Neutrophil (primary cell): Measurements from ENCODE around the gene OTUD6A.

Experiments
- H3K27ac ChIP-seq: fragments of 200-600 bp; sonication (generic); 2 replicates; pipeline ENCODE4 v1.5.1; 2016; ENCODE audit warnings: mild to moderate bottlenecking, moderate library complexity
- H3K27me3 ChIP-seq: fragments of 200-600 bp; sonication (generic); 2 replicates; pipeline ENCODE4 v1.6.0; 2016; ENCODE audit warnings: mild to moderate bottlenecking
- H3K36me3 ChIP-seq: fragments of 200-600 bp; sonication (generic); 2 replicates; pipeline ENCODE4 v1.5.1; 2017
- H3K4me1 ChIP-seq, 2 experiments: fragments of 200-600 bp in 1 of 2; sonication (generic) in 1 of 2; 1 replicate in 1 of 2; 2 replicates in 1 of 2; pipeline versions ENCODE4 v1.5.1 to v1.6.1; 2013 to 2016; ENCODE audit warnings: low read depth in 1 of 2, low read length in 1 of 2, mild to moderate bottlenecking in 1 of 2, moderate library complexity in 1 of 2; ENCODE audit not compliant: control insufficient read depth in 1 of 2, insufficient read depth in 1 of 2
- H3K4me3 ChIP-seq, 2 experiments: fragments of 200-600 bp in 1 of 2; sonication (generic) in 1 of 2; 1 replicate in 1 of 2; 2 replicates in 1 of 2; pipeline ENCODE4 v1.5.1; 2013 to 2016; ENCODE audit warnings: low read depth in 1 of 2, low read length in 1 of 2, mild to moderate bottlenecking in 1 of 2, moderate library complexity in 1 of 2
- H3K9me3 ChIP-seq: fragments of 200-600 bp; sonication (generic); 2 replicates; pipeline ENCODE4 v1.5.1; 2016
- TF ChIP-seq, protein P1 (sequence below): fragments of 200-600 bp; sonication (generic); IDR thresholded peaks from 2 replicates; pipeline ENCODE4 v1.5.1; 2016; ENCODE audit warnings: antibody characterized with exemption

The OTUD6A gene

DNA sequence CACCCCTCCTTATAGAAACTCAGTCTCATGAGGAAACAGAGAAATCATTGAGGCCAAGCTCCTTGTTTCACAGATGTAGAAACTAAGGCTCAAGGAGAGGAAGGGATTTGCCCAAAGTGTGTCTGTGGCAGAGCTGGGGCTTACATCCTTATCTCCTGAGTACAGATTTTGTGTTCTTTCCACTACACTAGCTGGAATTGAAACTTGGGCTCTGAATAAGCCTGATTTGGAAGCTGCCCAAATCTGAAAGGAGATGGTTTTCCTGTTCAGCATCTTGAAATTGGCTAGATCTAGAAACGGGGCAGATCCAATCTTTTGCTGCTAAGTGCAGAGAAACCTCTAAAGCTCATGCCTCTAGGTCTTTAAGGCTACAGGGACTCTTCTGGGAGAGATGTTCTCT lies 36.8 kb upstream of the OTUD6A start:
- no peaks in the 10 kb centered on the region for H3K27me3 ChIP-seq
- TF ChIP-seq, protein P1, sequence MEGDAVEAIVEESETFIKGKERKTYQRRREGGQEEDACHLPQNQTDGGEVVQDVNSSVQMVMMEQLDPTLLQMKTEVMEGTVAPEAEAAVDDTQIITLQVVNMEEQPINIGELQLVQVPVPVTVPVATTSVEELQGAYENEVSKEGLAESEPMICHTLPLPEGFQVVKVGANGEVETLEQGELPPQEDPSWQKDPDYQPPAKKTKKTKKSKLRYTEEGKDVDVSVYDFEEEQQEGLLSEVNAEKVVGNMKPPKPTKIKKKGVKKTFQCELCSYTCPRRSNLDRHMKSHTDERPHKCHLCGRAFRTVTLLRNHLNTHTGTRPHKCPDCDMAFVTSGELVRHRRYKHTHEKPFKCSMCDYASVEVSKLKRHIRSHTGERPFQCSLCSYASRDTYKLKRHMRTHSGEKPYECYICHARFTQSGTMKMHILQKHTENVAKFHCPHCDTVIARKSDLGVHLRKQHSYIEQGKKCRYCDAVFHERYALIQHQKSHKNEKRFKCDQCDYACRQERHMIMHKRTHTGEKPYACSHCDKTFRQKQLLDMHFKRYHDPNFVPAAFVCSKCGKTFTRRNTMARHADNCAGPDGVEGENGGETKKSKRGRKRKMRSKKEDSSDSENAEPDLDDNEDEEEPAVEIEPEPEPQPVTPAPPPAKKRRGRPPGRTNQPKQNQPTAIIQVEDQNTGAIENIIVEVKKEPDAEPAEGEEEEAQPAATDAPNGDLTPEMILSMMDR: no peak
- H3K27ac ChIP-seq: no peak overlapping the region
- H3K4me1 ChIP-seq: no peaks in the 10 kb centered on the region
- no peaks in the 10 kb centered on the region for H3K36me3 ChIP-seq
- no peak overlapping the region for H3K4me3 ChIP-seq
- no peaks in the 10 kb centered on the region for H3K9me3 ChIP-seq

DNA sequence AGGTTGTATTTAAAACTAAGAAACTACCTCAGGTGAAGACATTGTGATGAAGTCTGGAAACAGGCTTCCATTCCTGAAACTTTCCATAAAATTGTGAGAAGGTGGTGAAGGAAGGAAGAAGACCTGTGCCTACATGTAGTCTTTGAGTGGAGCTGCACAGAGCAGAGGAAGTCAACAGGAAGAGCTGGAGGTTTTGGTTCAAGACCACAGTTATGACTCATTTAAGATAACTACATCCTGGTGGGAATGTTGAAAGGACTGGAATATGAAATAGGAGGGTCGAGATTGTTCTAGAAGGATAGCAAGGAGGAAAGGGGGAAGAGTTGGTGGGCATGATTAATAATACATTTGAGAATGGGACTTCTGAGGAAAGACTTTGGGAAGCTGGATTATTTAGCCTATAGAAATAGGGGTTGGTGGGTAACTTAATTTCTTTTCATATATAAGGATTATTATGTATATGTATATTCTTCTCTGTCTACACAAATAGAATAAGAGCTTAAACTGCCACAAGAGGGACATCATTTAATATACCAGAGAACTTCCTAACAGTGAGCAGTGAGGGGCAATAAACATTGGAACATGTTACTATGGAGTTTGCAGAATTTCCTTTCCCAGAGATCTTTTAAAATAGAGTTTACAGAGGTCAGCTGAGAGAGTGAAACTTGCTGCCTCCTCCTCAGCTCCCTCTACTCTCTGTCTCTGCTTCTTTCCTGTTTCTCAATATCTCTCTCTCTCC lies 36.0 kb upstream of the OTUD6A start:
- Histone ChIP-seq H3K4me3 (no peak overlapping the region), H3K36me3 (no peaks in the 10 kb centered on the region), H3K27me3 (no peaks in the 10 kb centered on the region), H3K4me1 (no peaks in the 10 kb centered on the region), H3K27ac (no peak overlapping the region), H3K9me3 (no peaks in the 10 kb centered on the region)
- TF ChIP-seq, protein P1: no peak

DNA sequence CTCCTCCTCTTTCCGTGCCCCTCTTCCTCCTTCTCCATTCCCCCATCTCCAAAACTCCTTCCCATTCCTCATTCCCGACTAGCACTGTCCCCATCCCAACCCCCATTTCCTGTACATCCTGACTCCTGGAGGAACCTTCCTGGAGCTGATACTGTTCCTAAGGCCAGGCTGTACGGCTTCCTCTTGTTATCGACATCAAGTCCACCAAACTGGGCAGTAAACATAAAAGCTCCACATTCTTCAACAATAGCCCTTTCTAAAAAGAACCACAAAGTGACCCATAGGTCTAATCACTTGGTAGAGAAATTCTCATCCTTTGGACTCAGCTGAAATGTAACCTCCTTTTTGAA lies 35.4 kb upstream of the OTUD6A start:
- Histone ChIP-seq H3K4me1 (no peaks in the 10 kb centered on the region), H3K27me3 (no peaks in the 10 kb centered on the region), H3K36me3 (no peaks in the 10 kb centered on the region), H3K4me3 (no peak overlapping the region), H3K27ac (no peak overlapping the region), H3K9me3 (no peaks in the 10 kb centered on the region)
- TF ChIP-seq, protein P1: no peak

DNA sequence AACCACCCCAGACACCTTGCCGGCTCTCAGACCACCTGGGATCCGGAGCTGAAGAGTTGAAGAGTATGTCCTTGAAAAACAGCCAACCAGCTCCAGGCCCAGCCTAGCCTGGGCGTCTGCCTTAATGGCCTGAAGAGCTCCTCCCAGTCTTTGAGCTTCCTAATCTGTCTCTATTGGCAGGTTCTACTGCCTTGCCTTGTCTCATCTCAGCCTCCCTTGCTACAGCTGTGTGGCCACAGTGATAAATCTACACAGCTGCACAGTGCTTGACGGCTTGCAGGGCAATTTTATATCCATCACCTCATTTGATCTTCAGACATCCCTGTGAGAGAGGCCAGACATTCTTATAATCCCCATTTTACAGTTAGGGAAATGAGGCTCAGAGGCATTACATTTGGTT lies 32.4 kb upstream of the OTUD6A start:
- Histone ChIP-seq H3K4me3 (no peak overlapping the region), H3K27ac (no peak overlapping the region), H3K9me3 (no peaks in the 10 kb centered on the region), H3K27me3 (no peaks in the 10 kb centered on the region), H3K4me1 (no peaks in the 10 kb centered on the region), H3K36me3 (no peaks in the 10 kb centered on the region)
- TF ChIP-seq, protein P1: no peak

DNA sequence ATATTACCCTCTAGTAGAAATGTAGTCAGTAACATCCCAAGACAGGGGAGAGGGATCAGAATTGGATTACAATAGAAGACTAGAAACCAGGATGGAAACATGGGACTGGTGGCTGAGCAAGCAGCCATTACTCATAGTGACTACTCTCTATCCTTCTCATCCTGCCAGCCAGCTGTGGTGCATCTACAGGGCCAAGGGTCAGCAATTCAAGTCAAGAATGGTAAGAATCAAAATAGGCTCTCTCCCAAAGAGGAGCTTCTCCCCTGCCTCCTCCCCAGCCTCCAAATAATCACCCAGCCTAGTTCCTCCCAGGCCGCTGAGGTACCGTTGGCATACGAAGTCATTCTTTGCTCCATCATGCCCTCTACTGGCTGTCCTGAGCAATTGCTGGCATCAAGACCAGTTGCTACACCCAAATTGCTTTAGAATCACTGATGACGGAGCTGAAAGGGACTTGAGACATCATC lies 31.9 kb upstream of the OTUD6A start:
- Histone ChIP-seq H3K36me3 (no peaks in the 10 kb centered on the region), H3K27ac (no peak overlapping the region), H3K27me3 (no peaks in the 10 kb centered on the region), H3K4me3 (no peak overlapping the region), H3K4me1 (no peaks in the 10 kb centered on the region), H3K9me3 (no peaks in the 10 kb centered on the region)
- TF ChIP-seq, protein P1: no peak
